Breast epithelium (tissue), 4 donors: ENCODE measurements around the gene GTPBP6. TPM values are rescaled to one million over a fixed set of nuclear protein-coding genes. Genes with fewer than 3 reads are reported as not detected.
"Not testable (repeated sequence)": the region's sequence is repeated elsewhere in the genome, so short reads cannot be mapped to it uniquely, and the experiment has no call there.

ENCODE experiments used
- DNase-seq, 2 donors: peaks; one replicate each; pipeline ENCODE4 v3.0.0-alpha.2; 2019; ENCODE audit warnings: low spot score in 2 of 2
- H3K27ac ChIP-seq, 2 donors: fragments of 200-600 bp; sonication (generic) in 1 of 2; one replicate each; pipeline ENCODE4 v1.5.1; 2016 to 2019; ENCODE audit warnings: mild to moderate bottlenecking in 1 of 2
- H3K27me3 ChIP-seq, 2 donors: fragments of 200-600 bp; sonication (generic) in 1 of 2; one replicate each; pipeline versions ENCODE4 v1.5.1 to v1.6.0; 2017 to 2019; ENCODE audit warnings: control low read depth in 1 of 2, mild to moderate bottlenecking in 1 of 2
- H3K36me3 ChIP-seq: fragments of 200-600 bp; one replicate; pipeline ENCODE4 v1.5.1; 2019
- H3K4me1 ChIP-seq, 2 donors: fragments of 200-600 bp; sonication (generic); one replicate each; pipeline ENCODE4 v1.5.1; 2016 to 2019; ENCODE audit warnings: control low read depth in 1 of 2
- H3K4me3 ChIP-seq, 3 donors: fragments of 200-600 bp; sonication (generic); 1 replicate in 2 of 3; 2 replicates in 1 of 3; pipeline ENCODE4 v1.5.1; 2016 to 2019; ENCODE audit warnings: mild to moderate bottlenecking in 3 of 3, moderate library complexity in 2 of 3
- H3K9me3 ChIP-seq, 2 donors: fragments of 200-600 bp; sonication (generic) in 1 of 2; one replicate each; pipeline ENCODE4 v1.5.1; 2016 to 2019; ENCODE audit warnings: control low read depth in 1 of 2
- CTCF ChIP-seq, 3 donors: fragments of 450-650 bp; IDR thresholded peaks; one replicate each; pipeline ENCODE4 v1.5.1; 2016 to 2017; ENCODE audit warnings: antibody characterized with exemption in 3 of 3, mild to moderate bottlenecking in 3 of 3, moderate library complexity in 3 of 3
- POLR2A ChIP-seq: fragments of 450-650 bp; IDR thresholded peaks from one replicate; pipeline ENCODE4 v1.6.1; 2016; ENCODE audit warnings: antibody characterized with exemption, mild to moderate bottlenecking, moderate library complexity
- POLR2AphosphoS5 ChIP-seq, 3 donors: sonication (generic); formaldehyde crosslinking; IDR thresholded peaks; one replicate each; pipeline ENCODE4 v1.6.1; 2017; ENCODE audit warnings: antibody characterized with exemption in 3 of 3
- intact Hi-C: fragments of 100-400 bp; cut with DNase I; formaldehyde crosslinking; loops from one replicate; pipeline ENCODE4 v1.15.1; 2023; ENCODE audit warnings: low total_unique reads
- total RNA-seq, 3 donors: library from RNA; depleted of rRNA; stranded (reverse); fragments of >200 nt; gene quantifications; one replicate each; pipeline ENCODE4 v1.1.0, GENCODE V29; 2016

Gene GTPBP6
- total RNA-seq, 3 donors from 2014 or later: 25.5 to 45.9 (median 27.2) TPM

DNA sequence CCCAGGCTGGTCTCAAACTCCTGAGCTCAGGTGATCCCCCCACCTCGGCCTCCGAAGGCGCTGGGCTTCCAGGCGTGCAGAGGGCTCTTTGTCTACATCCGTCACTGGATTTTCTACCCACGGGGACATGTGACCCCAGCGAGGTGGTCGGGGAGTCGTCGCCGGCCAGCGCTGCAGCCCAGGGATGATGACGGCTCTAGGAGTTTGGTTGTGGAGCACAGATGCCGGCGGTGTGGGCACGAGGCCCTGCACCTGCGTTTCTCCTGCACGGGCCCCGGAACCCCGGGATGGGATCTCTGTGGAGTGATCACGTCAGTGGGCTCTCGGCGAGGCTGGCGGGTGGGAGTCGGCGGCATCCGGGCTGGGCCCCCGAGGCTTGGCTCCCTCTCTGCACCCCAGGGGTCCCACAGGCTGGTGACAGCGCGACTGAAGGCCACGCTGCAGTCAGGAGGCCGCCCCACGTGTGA, 9.1 kb upstream of the GTPBP6 start:
- Histone ChIP-seq H3K27ac (no peak overlapping the region), H3K27me3 (peaks cover 7 to 15% of the 10 kb centered on the region in 2 donors), H3K9me3 (no peaks in the 10 kb centered on the region), H3K36me3 (no peaks in the 10 kb centered on the region), H3K4me3 (no peak overlapping the region), H3K4me1 (no peaks in the 10 kb centered on the region)
- intact Hi-C loops: no loop called here
- peak in 1 of 2 donors; percentile 48 for DNase-seq
- no peak for TF ChIP-seq POLR2A
- TF ChIP-seq CTCF (IDR thresholded peaks at IDR 0.05): no peak
- no peak for TF ChIP-seq POLR2AphosphoS5 (IDR thresholded peaks at IDR 0.05)

GRCh38 chrX:324664-325063, 6.1 kb upstream of the GTPBP6 start:
- H3K4me3 ChIP-seq, H3K36me3 ChIP-seq, H3K4me1 ChIP-seq, H3K27me3 ChIP-seq, H3K9me3 ChIP-seq, intact Hi-C loops, H3K27ac ChIP-seq: not testable (repeated sequence)
- DNase-seq: peak in 1 of 2 donors; percentile 25

GRCh38 chrX:323721-324628, 5.4 kb upstream of the GTPBP6 start:
- Histone ChIP-seq H3K9me3 (no peaks in the 10 kb centered on the region), H3K27me3 (no peaks in the 10 kb centered on the region), H3K36me3 (no peaks in the 10 kb centered on the region), H3K4me1 (peaks cover 0 to 10% of the 10 kb centered on the region in 2 donors), H3K27ac (no peak overlapping the region), H3K4me3 (peak overlapping the region in 1 of 3 donors; percentile 13)
- intact Hi-C loops: no loop called here
- peak in 1 of 2 donors; percentile 57 for DNase-seq
- TF ChIP-seq POLR2A (no peak), CTCF (IDR thresholded peaks at IDR 0.05) (no peak), POLR2AphosphoS5 (IDR thresholded peaks at IDR 0.05) (no peak)

DNA sequence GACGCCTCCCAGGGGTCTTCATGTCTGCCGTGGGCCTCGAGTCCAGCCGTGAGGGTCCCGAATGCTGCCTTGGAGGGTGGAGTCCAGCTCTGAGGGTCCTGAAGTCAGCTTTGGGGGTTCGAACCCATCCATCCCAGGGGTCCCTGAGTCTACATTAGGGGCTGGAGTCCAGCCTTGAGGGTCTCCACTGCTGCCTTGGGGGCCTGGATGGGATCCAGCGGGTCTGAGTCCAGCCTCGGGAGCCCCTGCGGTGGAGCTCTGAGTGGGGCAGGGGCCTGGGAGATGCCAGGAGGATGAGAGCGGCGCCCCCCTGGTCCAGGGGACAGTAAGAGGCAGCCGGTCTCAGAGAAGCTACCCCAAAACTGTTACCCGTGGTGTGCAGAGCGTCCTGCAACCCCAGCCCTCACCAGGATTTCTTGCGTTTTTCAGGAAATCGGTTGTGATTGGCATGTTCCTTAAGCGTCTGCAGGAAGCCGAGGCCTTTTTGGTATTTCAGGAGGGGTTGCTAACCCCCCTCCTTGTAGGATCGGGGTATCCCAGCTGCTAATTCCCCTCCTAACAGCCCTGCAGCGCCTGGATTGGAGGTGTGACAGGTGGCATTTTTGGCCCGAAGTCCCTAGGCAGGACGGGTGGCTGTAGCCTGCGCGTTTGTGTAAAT, 1.7 kb upstream of the GTPBP6 start:
- Histone ChIP-seq H3K4me1 (peaks cover 0 to 10% of the 10 kb centered on the region in 2 donors), H3K36me3 (no peaks in the 10 kb centered on the region), H3K4me3 (peak overlapping the region; percentile 81 to 100 (median 95)), H3K27ac (no peak overlapping the region), H3K27me3 (no peaks in the 10 kb centered on the region), H3K9me3 (no peaks in the 10 kb centered on the region)
- TF ChIP-seq POLR2A (no peak), CTCF (IDR thresholded peaks at IDR 0.05) (no peak), POLR2AphosphoS5 (IDR thresholded peaks at IDR 0.05) (no peak)
- peak in 1 of 2 donors; percentile 49 for DNase-seq
- intact Hi-C loops: no loop called here

- intact Hi-C loops: no loop called here
- Histone ChIP-seq H3K4me1 (peaks cover 0 to 10% of the 10 kb centered on the region in 2 donors), H3K27me3 (no peaks in the 10 kb centered on the region), H3K4me3 (peak overlapping the region; percentile 81 to 100 (median 95)), H3K27ac (peak overlapping the region; percentile 80 to 94), H3K36me3 (no peaks in the 10 kb centered on the region), H3K9me3 (no peaks in the 10 kb centered on the region)
- peak in 1 of 2 donors; percentile 51 for DNase-seq
- TF ChIP-seq CTCF (IDR thresholded peaks at IDR 0.05) (no peak), POLR2AphosphoS5 (IDR thresholded peaks at IDR 0.05) (no peak), POLR2A (no peak)
These were observed 1.1 kb upstream of the GTPBP6 start for GRCh38 chrX:319579-320125.
